ENCODE data around the gene SETD4. TPM values are rescaled to one million over a fixed set of nuclear protein-coding genes. Genes with fewer than 3 reads are reported as not detected.
A peak's percentile ranks its signal among the peaks of the same experiment; 100 is the strongest.

Gene SETD4
- total RNA-seq, 1 experiment from 2014 or later: 12.5 TPM

- Histone ChIP-seq H3F3A (ENCODE audit: low read length, unreplicated experiment) (no peaks in the 10 kb centered on the region), H3K4me2 (ENCODE audit: low read length) (no peak overlapping the region), H3K4me1 (ENCODE audit: insufficient read depth, low read length) (no peaks in the 10 kb centered on the region), H3K4me3 (ENCODE audit: low read length) (no peak overlapping the region), H3K27ac (ENCODE audit: low read length) (no peak overlapping the region), H2AFZ (ENCODE audit: low read length) (no peak overlapping the region), H3K27me3 (ENCODE audit: low read length) (peaks cover 5% of the 10 kb centered on the region; the same call in 1 of the 2 replicates), H3K9me2 (replicated peaks; ENCODE audit: low read length) (no peaks in the 10 kb centered on the region), H3K79me2 (ENCODE audit: low read length) (no peaks in the 10 kb centered on the region), H3K36me3 (ENCODE audit: low read depth, low read length) (no peaks in the 10 kb centered on the region), H4K20me1 (ENCODE audit: low read length) (no peaks in the 10 kb centered on the region), H3K9ac (ENCODE audit: low read length) (no peak overlapping the region), H3K9me3 (ENCODE audit: low read length) (no peaks in the 10 kb centered on the region)
- no TSS peak for BruUV-seq (replicated peaks)
- ATAC-seq (no peak), DNase-seq (no peak)
- no peak for TF ChIP-seq CTCF (conservative IDR thresholded peaks at IDR 0.05; ENCODE audit: low read depth, low read length)
- no peak for TF ChIP-seq EZH2phosphoT487 (IDR thresholded peaks at IDR 0.05; ENCODE audit: borderline replicate concordance, low read length)
- TF ChIP-seq EZH2 (IDR thresholded peaks at IDR 0.05; ENCODE audit: low read length, unreplicated experiment): no peak
- intact Hi-C loops (cut with micrococcal nuclease): no loop called here
- ChIA-PET CTCF (no interaction called here), POLR2A (ENCODE audit: unreplicated experiment) (no interaction called here)
Measured at GRCh38 chr21:35987475-35987874, 72.9 kb downstream of the SETD4 start.

- CTCF ChIA-PET: interaction anchor here (0.6 kb wide), 1 partner anchor 10 kb away, joined by 3 read pairs; no protein-coding TSS in a partner anchor
Measured at GRCh38 chr21:35984654-35985361, 75.5 kb downstream of the SETD4 start.

More at GRCh38 chr21:35984654-35985361, 75.5 kb downstream of the SETD4 start:
- Histone ChIP-seq H3K27ac (ENCODE audit: low read length) (no peak overlapping the region), H4K20me1 (ENCODE audit: low read length) (no peaks in the 10 kb centered on the region), H2AFZ (ENCODE audit: low read length) (no peak overlapping the region), H3K9ac (ENCODE audit: low read length) (no peak overlapping the region), H3K36me3 (ENCODE audit: low read depth, low read length) (no peaks in the 10 kb centered on the region), H3K4me1 (ENCODE audit: insufficient read depth, low read length) (no peaks in the 10 kb centered on the region), H3K4me3 (ENCODE audit: low read length) (no peak overlapping the region), H3F3A (ENCODE audit: low read length, unreplicated experiment) (no peaks in the 10 kb centered on the region), H3K9me3 (ENCODE audit: low read length) (no peaks in the 10 kb centered on the region), H3K27me3 (ENCODE audit: low read length) (peaks cover 5% of the 10 kb centered on the region; the same call in 1 of the 2 replicates), H3K79me2 (ENCODE audit: low read length) (no peaks in the 10 kb centered on the region), H3K9me2 (replicated peaks; ENCODE audit: low read length) (no peaks in the 10 kb centered on the region), H3K4me2 (ENCODE audit: low read length) (no peak overlapping the region)
- intact Hi-C loops (cut with micrococcal nuclease): no loop called here
- BruUV-seq (replicated peaks): no TSS peak
- POLR2A ChIA-PET (ENCODE audit: unreplicated experiment): interaction anchor here (0.6 to 0.7 kb wide), 2 partner anchors 11 to 13 kb away, joined by 3 to 4 read pairs; no protein-coding TSS in a partner anchor
- DNase-seq: peak; percentile 54
- ATAC-seq: no peak; the same call in 1 of the 2 replicates
- TF ChIP-seq EZH2 (IDR thresholded peaks at IDR 0.05; ENCODE audit: low read length, unreplicated experiment) (no peak), CTCF (conservative IDR thresholded peaks at IDR 0.05; ENCODE audit: low read depth, low read length) (peak; percentile 42; the same call in 1 of the 2 replicates)

Other genes with a start within 250 kb of the SETD4 start
- gene CBR1, start 9.5 kb upstream of the SETD4 start, total RNA-seq (2014; rRNA removed): 297 and 343 TPM in 2 replicates
- 49.3 and 56.3 TPM in 2 replicates for gene CBR3, start 74.6 kb upstream of the SETD4 start, total RNA-seq (2014; rRNA removed)
- 7.0 and 8.9 TPM in 2 replicates for gene DOP1B, start 96.3 kb upstream of the SETD4 start, total RNA-seq (2014; rRNA removed)